H1 (cell line): ENCODE data around the gene C5orf58. TPM values are rescaled to one million over a fixed set of nuclear protein-coding genes. Genes with fewer than 3 reads are reported as not detected.

Experiments
- CTCF ChIA-PET: fragments of 300-600 bp; sonication (Branson Sonifier 250); formaldehyde crosslinking; loops from one replicate; lab custom pipeline; 2021; ENCODE audit not compliant: partially characterized antibody; lab: Charles Lee
- POLR2A ChIA-PET: fragments of 300-600 bp; sonication (Branson Sonifier 250); formaldehyde crosslinking; loops from one replicate; lab custom pipeline; 2021; ENCODE audit warnings: inconsistent platforms; ENCODE audit not compliant: partially characterized antibody; lab: Charles Lee
- DNase-seq, 2 experiments: peaks; one replicate each; pipeline versions ENCODE4 v3.0.0 to v3.0.0-alpha.2; 2010 to 2022; ENCODE audit warnings: low spot score in 2 of 2, low read depth in 1 of 2, mixed read lengths in 1 of 2
- FAIRE-seq: peaks from 2 replicates; lab custom pipeline; 2011; peaks lifted over from hg19 to GRCh38; lab: Jason Lieb, UNC
- H2AFZ ChIP-seq: 2 replicates; pipeline ENCODE4 v1.8.1; 2012; ENCODE audit warnings: low read length, inconsistent platforms
- H2AK5ac ChIP-seq: 2 replicates; pipeline ENCODE4 v1.6.1; 2013; ENCODE audit warnings: low read depth, low read length
- H2BK120ac ChIP-seq: replicated peaks from 2 replicates; pipeline ENCODE3; 2013; ENCODE audit warnings: low read depth, low read length, inconsistent platforms
- H2BK12ac ChIP-seq: 2 replicates; pipeline ENCODE4 v1.6.1; 2013; ENCODE audit warnings: low read depth, low read length
- H2BK15ac ChIP-seq: 2 replicates; pipeline ENCODE4 v1.6.1; 2013; ENCODE audit warnings: low read length
- H2BK20ac ChIP-seq: 2 replicates; pipeline ENCODE4 v1.6.1; 2013; ENCODE audit warnings: low read length
- H2BK5ac ChIP-seq: 2 replicates; pipeline ENCODE4 v1.6.1; 2013; ENCODE audit warnings: low read depth, low read length
- H3K14ac ChIP-seq: 2 replicates; pipeline ENCODE4 v1.6.1; 2013; ENCODE audit warnings: inconsistent platforms; ENCODE audit not compliant: insufficient read length
- H3K18ac ChIP-seq: 2 replicates; pipeline ENCODE4 v1.6.1; 2013; ENCODE audit warnings: low read length; ENCODE audit errors: extremely low read depth
- H3K23ac ChIP-seq: 2 replicates; pipeline ENCODE4 v1.6.1; 2013; ENCODE audit warnings: inconsistent platforms; ENCODE audit not compliant: insufficient read length
- H3K23me2 ChIP-seq: 2 replicates; pipeline ENCODE4 v1.6.1; 2013; ENCODE audit warnings: low read depth, low read length
- H3K27ac ChIP-seq: 2 replicates; pipeline ENCODE4 v1.6.1; 2011; ENCODE audit warnings: low read depth, low read length, inconsistent platforms
- H3K27me3 ChIP-seq, 4 experiments: replicated peaks in 1 of 4; 1 replicate in 1 of 4; 2 replicates in 3 of 4; pipeline versions ENCODE4 v1.6.1 to v1.8.1; 2011 to 2013; ENCODE audit warnings: low read length in 3 of 4, mild to moderate bottlenecking in 3 of 4, inconsistent platforms in 2 of 4, mixed read lengths in 2 of 4, moderate library complexity in 1 of 4; ENCODE audit not compliant: control insufficient read depth in 3 of 4, insufficient read depth in 3 of 4; ENCODE audit errors: extremely low read depth in 1 of 4
- H3K36me3 ChIP-seq, 4 experiments: 2 replicates each; pipeline versions ENCODE4 v1.6.1 to v1.8.1; 2011 to 2013; ENCODE audit warnings: mild to moderate bottlenecking in 4 of 4, low read length in 3 of 4, moderate library complexity in 2 of 4, control low read depth in 1 of 4, inconsistent platforms in 1 of 4; ENCODE audit not compliant: insufficient read depth in 4 of 4, control insufficient read depth in 2 of 4
- H3K4ac ChIP-seq: replicated peaks from 2 replicates; pipeline ENCODE3; 2013; ENCODE audit warnings: low read length, low read depth, mixed read lengths, inconsistent platforms; ENCODE audit not compliant: insufficient read length
- H3K4me1 ChIP-seq, 4 experiments: replicated peaks in 1 of 4; 1 replicate in 1 of 4; 2 replicates in 3 of 4; pipeline versions ENCODE4 v1.6.1 to v1.8.1; 2011 to 2013; ENCODE audit warnings: low read length in 3 of 4, inconsistent platforms in 2 of 4, mixed read lengths in 1 of 4; ENCODE audit not compliant: insufficient read depth in 4 of 4, control insufficient read depth in 3 of 4
- H3K4me2 ChIP-seq, 2 experiments: 2 replicates each; pipeline versions ENCODE4 v1.6.1 to v1.8.1; 2011 to 2013; ENCODE audit warnings: low read depth in 2 of 2, low read length in 2 of 2, control low read depth in 1 of 2, inconsistent platforms in 1 of 2, mild to moderate bottlenecking in 1 of 2; ENCODE audit not compliant: insufficient read depth in 1 of 2
- H3K4me3 ChIP-seq, 4 experiments: fragments of 200-600, 300-600 bp in 1 of 4; sonication (generic), shearing (Covaris generic), sonication (Bioruptor Twin) in 1 of 4; 2 replicates each; pipeline versions ENCODE4 v1.5.1 to v1.8.1; 2011 to 2016; ENCODE audit warnings: low read length in 4 of 4, low read depth in 3 of 4, control low read depth in 2 of 4, inconsistent platforms in 2 of 4, mild to moderate bottlenecking in 2 of 4, mixed read lengths in 1 of 4, moderate library complexity in 1 of 4; ENCODE audit not compliant: insufficient read depth in 2 of 4; ENCODE audit errors: extremely low read depth in 1 of 4
- H3K56ac ChIP-seq: replicated peaks from 2 replicates; pipeline ENCODE3; 2013; ENCODE audit warnings: low read depth, mild to moderate bottlenecking, mixed read lengths, low read length, inconsistent platforms; ENCODE audit not compliant: insufficient read length
- H3K79me1 ChIP-seq: 2 replicates; pipeline ENCODE4 v1.6.1; 2013; ENCODE audit warnings: low read depth, low read length, control low read depth
- H3K79me2 ChIP-seq, 2 experiments: 2 replicates each; pipeline versions ENCODE4 v1.6.1 to v1.8.1; 2012 to 2013; ENCODE audit warnings: low read length in 2 of 2, mild to moderate bottlenecking in 2 of 2, inconsistent platforms in 1 of 2; ENCODE audit not compliant: insufficient read depth in 2 of 2, control insufficient read depth in 1 of 2
- H3K9ac ChIP-seq, 4 experiments: replicated peaks in 1 of 4; 1 replicate in 1 of 4; 2 replicates in 3 of 4; pipeline versions ENCODE4 v1.6.1 to v1.8.1; 2011 to 2013; ENCODE audit warnings: low read depth in 3 of 4, low read length in 3 of 4, control low read depth in 2 of 4, mild to moderate bottlenecking in 2 of 4, moderate library complexity in 2 of 4, inconsistent platforms in 1 of 4; ENCODE audit errors: extremely low read depth in 1 of 4
- H3K9me3 ChIP-seq, 2 experiments: 2 replicates each; pipeline versions ENCODE4 v1.6.1 to v1.8.1; 2012 to 2013; ENCODE audit warnings: mild to moderate bottlenecking in 2 of 2, moderate library complexity in 2 of 2, control low read depth in 1 of 2, inconsistent platforms in 1 of 2, low read depth in 1 of 2, low read length in 1 of 2, mixed read lengths in 1 of 2; ENCODE audit not compliant: insufficient read depth in 2 of 2
- H4K20me1 ChIP-seq, 2 experiments: replicated peaks in 1 of 2; 2 replicates each; pipeline versions ENCODE3 to v1.8.1; 2011 to 2013; ENCODE audit warnings: inconsistent platforms in 2 of 2, low read length in 2 of 2, mild to moderate bottlenecking in 1 of 2; ENCODE audit not compliant: insufficient read depth in 2 of 2, control insufficient read depth in 1 of 2
- H4K5ac ChIP-seq: 2 replicates; pipeline ENCODE4 v1.6.1; 2013; ENCODE audit warnings: low read length, low read depth, mixed read lengths, inconsistent platforms; ENCODE audit not compliant: insufficient read length
- H4K8ac ChIP-seq: 2 replicates; pipeline ENCODE4 v1.8.0; 2013; ENCODE audit warnings: mild to moderate bottlenecking, moderate library complexity, low read length, inconsistent platforms; ENCODE audit not compliant: insufficient read depth; ENCODE audit errors: extremely low read depth
- H4K91ac ChIP-seq: replicated peaks from 2 replicates; pipeline ENCODE3; 2013; ENCODE audit warnings: low read length, mixed read lengths, inconsistent platforms; ENCODE audit not compliant: insufficient read length
- BACH1 ChIP-seq: IDR thresholded peaks from 2 replicates; pipeline ENCODE4 v1.6.1; 2012; ENCODE audit warnings: low read length, improper control_type of control experiment
- CREB1 ChIP-seq: IDR thresholded peaks from 2 replicates; pipeline ENCODE4 v1.6.1; 2012; ENCODE audit warnings: inconsistent platforms
- EZH2 ChIP-seq: fragments of 200-600 bp; sonication (generic); IDR thresholded peaks from 2 replicates; pipeline ENCODE4 v1.7.1; 2012; ENCODE audit warnings: low read depth, mild to moderate bottlenecking, moderate library complexity, low read length, inconsistent platforms; ENCODE audit not compliant: severe bottlenecking
- WGBS, 2 experiments: shearing (Covaris generic) in 1 of 2; methylation state at CpG; one replicate each; pipeline versions ENCODE4 v1.1.6 to v1.1.7; 2013 to 2015; ENCODE audit warnings: low lambda C conversion rate in 2 of 2, mixed read lengths in 2 of 2, inconsistent platforms in 1 of 2, low coverage in 1 of 2, missing lambda C conversion rate in 1 of 2; ENCODE audit not compliant: insufficient replicate concordance in 2 of 2, insufficient coverage in 1 of 2, insufficient read length in 1 of 2; ENCODE audit errors: extremely low coverage in 1 of 2, missing lambda C conversion rate in 1 of 2; 5-methylcytosine and 5-hydroxymethylcytosine counted together
- polyA plus RNA-seq, 7 experiments: library from polyadenylated mRNA; depleted of rRNA in 3 of 7; stranded (reverse) in 5 of 7; unstranded in 2 of 7; fragments of >200 nt in 5 of 7; fragments of 200-250 nt in 2 of 7; gene quantifications; 1 replicate in 5 of 7; 2 replicates in 1 of 7; 4 replicates in 1 of 7; pipeline versions ENCODE4 v1.2.1 to v1.2.3, GENCODE V29; 2011 to 2013; ENCODE audit warnings: missing spikeins in 2 of 7, mixed read lengths in 2 of 7
- total RNA-seq: library from RNA; stranded (reverse); fragmentation: NEBNext Ultra II Directional; extraction: Animal tissue kit (Norgen Biotek cat#: 25700); gene quantifications from 2 replicates; pipeline ENCODE4 v1.2.1, GENCODE V29; 2021

C5orf58 gene
- total and polyA plus RNA-seq, 2 of the 8 experiments (the other 6 are each of a cell fraction or from before 2014, with no cell fraction given), result 0.24 to 1.6 TPM

DNA sequence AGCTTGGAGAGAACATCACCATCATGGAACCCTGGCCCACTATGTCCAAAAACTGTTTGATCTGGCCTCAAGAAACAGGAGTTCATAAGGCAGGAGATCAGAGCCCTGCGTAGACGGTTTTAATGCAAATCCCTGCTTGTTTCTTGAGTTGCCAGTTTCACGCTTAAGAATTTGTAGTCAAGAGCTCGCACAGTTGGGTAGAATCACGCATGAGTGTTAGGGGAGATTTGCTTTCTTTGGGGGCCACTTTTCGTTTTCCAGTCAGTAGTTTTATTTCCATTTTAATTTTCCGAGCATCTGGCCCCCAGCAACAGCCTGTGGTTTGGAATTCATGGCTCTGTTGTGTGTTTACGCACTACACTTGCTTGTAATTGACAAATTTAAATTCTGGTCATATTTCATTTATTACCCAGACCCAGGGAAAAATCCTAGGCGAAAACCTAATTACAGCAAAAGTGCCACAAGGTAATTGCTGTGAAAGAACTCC, 6.6 kb upstream of the C5orf58 start:
- Histone ChIP-seq H3K27ac (no peak overlapping the region), H2BK120ac (no peak overlapping the region), H3K79me1 (no peaks in the 10 kb centered on the region), H3K36me3 (no peaks in the 10 kb centered on the region), H2AK5ac (no peak overlapping the region), H3K56ac (no peak overlapping the region), H3K4me1 (peaks cover 0 to 5% (median 2%) of the 10 kb centered on the region in 4 experiments; a peak in 4 of 7 replicates), H4K8ac (no peak overlapping the region), H4K91ac (no peak overlapping the region), H3K79me2 (no peaks in the 10 kb centered on the region), H3K9ac (no peak overlapping the region), H2BK15ac (no peak overlapping the region), H3K14ac (no peak overlapping the region), H2BK12ac (no peak overlapping the region), H3K18ac (no peak overlapping the region), H4K20me1 (no peaks in the 10 kb centered on the region), H2BK5ac (no peak overlapping the region), H2AFZ (no peak overlapping the region), H3K4me2 (no peak overlapping the region), H3K4me3 (no peak overlapping the region), H3K23me2 (no peaks in the 10 kb centered on the region; the same call in 1 of the 2 replicates), H3K9me3 (no peaks in the 10 kb centered on the region), H3K4ac (no peak overlapping the region), H2BK20ac (no peak overlapping the region), H3K23ac (no peak overlapping the region), H4K5ac (no peak overlapping the region), H3K27me3 (no peaks in the 10 kb centered on the region; a peak in 1 of 7 replicates)
- WGBS, 2 experiments, result 82% methylated on average over 9 of the region's 9 CpGs; no CpG with 5 or more reads in 1 of the 2 experiments
- CTCF ChIA-PET, result interaction anchor here (0.8 to 12.7 kb wide), 57 partner anchors 9 to 616 kb away, joined by 3 to 151 read pairs (median 4); partner anchors contain the start of genes FOXI1, KCNMB1 and LCP2
- POLR2A ChIA-PET, result no interaction called here
- FAIRE-seq, result no peak
- DNase-seq, result no peak
- no peak for TF ChIP-seq CREB1
- no peak for TF ChIP-seq BACH1
- no peak for TF ChIP-seq EZH2
